ENCODE results near the gene CCDC71.

DNA sequence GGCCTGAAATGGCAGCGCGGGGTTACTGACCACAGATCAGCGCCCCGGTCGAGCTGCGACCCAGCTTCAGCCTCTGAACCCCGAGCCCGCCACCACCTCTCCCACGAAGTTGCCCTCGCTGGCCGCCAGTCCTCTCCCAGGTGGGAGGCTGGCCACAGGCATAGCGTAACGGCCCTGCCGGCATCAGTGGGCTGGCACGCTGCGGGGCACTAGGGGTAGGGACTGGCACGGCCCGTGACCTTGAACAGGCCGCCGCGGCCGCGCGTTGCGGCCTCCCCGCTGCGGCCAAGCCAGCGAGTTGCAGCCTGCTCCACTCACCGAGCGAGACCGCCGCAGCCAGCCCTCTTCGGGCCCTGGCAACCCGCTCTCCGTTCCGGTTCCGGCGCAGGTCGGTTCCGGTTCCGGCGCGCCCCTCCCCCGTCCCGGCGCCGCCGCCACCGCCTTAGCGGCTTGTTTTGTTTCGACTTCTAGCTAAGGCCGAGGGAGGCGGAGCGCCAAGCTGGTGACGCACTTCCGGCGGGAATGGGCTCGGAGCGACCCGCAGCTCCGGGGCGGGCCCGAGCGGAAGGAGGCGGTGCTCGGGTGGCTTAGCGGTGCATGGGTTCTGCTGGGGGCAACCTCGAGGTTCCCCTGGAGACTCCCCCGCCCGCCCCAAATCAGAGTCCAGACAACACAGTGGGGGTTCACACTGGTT, 45.5 kb downstream of the CCDC71 start, which contains the start of gene USP19:
- TF ChIP-seq POLR2A (IDR thresholded peaks at IDR 0.05), result peak; percentile 61
- TF ChIP-seq, protein P1, sequence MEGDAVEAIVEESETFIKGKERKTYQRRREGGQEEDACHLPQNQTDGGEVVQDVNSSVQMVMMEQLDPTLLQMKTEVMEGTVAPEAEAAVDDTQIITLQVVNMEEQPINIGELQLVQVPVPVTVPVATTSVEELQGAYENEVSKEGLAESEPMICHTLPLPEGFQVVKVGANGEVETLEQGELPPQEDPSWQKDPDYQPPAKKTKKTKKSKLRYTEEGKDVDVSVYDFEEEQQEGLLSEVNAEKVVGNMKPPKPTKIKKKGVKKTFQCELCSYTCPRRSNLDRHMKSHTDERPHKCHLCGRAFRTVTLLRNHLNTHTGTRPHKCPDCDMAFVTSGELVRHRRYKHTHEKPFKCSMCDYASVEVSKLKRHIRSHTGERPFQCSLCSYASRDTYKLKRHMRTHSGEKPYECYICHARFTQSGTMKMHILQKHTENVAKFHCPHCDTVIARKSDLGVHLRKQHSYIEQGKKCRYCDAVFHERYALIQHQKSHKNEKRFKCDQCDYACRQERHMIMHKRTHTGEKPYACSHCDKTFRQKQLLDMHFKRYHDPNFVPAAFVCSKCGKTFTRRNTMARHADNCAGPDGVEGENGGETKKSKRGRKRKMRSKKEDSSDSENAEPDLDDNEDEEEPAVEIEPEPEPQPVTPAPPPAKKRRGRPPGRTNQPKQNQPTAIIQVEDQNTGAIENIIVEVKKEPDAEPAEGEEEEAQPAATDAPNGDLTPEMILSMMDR (IDR thresholded peaks at IDR 0.05), result no peak

Measured in prostate gland (tissue), 2 donors.